HG03064 (cell line): ENCODE measurements around the gene KIAA0513.

Source experiments
- ATAC-seq: cut with Tn5 transposase; IDR thresholded peaks from one replicate; pipeline ENCODE4 v1.9.1; 2021; ENCODE audit warnings: low read depth; ENCODE audit not compliant: unreplicated experiment

KIAA0513 gene

DNA sequence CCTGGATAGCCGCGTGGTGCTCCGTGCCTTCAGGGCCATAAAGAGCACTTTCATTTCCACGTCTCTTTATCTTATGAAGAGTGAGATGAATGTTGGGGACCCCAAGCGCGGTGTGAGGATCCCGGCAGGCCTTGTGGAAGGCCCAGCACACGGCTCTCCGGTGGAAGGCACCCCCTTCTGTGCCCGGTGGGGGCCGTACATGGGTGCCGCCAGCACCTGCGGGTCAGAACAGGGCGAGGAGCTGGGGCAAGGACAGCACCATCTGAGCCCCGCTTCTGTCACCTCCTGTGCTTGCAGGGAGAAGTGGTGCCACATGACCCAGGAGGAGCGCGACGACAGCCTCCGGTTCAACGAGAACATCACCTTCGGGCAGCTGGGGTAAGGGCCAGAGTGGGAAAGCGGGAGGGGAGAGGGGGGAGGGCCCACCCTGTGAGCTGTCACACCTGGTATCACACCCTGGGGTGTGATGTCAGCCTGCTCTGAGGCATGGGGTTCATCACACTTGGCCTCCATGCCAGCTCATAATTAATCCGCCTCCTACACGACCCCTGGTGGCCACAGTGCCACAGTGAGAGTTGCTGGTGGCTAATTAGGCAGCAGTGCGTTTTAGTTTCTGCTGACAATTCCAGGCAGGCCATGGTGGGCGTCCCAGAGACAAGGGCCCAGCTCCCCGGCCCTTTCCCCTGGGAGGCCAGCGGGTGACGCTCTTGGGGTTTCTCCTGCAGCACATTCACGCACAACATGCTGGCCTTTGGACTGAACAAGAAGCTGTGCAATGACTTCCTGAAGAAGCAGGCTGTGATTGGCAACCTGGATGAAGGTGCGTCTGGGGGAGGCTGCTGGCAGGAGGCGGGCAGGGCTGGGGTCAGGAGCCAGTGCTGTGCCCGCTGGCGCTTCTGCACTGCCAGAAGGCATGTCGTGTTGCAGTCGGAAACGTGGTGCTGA, 59.0 kb downstream of the KIAA0513 start:
- ATAC-seq: no peak

DNA sequence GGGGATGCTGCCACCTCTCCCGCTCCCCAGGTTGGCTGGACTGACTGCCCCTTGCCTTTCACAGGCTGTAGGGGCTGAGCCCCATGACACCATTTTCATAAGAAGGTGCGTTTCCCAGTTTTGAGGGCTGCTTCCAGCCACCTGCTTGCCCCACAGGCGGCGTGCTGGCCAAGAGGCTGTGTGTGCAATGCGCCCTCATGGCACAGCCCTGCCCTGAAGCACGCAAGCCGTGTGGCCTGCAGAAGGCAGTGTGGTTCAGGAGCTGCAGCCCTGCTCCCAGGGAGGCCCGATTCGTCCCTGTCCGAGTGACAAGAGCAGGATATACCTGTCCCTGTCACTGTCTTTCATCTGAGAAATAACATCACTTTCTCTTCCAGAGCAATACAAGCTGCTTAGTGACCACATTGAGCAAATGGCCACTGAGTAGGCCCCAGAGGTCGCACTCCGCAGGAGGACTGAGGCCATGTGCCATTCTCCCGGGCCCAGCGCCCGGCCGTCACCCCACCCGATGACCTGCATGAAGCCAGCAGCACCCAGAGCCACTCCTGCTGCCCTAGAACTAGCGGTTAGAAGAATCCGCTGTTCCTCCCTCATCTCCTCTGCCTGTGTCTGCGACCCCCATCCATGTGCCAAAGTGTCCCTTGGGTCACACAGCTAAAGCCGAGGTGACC, 60.4 kb downstream of the KIAA0513 start:
- no peak for ATAC-seq

DNA sequence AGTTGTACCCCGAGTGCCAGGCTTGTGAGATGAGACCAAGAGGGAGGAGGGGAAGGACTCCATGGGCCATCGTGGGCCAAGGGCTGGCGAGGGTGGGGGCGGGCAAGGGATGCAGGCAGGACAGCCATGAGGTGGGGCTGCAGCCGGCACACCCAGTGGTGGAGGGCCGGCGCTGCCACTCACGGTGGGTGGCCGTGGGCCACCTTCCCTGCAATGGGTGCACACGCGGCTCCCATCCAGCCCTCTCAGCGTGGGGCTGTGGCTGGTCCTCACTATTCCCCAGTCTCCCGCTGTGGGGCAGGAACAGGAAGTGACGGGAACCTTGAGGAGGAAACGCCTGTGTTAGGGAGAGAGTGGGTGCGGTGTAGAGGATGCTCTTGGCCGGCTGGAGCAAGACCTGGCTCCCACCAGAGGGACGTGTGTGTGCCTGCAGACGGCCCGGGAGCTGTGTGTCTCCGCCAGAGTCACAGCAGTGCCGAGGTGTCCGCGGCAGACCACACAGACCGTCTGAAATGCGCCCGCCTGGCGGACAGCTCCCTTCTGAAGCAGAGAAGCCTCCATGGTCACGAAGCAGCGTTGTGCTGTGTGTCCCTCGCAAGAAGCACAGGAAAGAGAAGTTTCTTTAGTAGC, 61.1 kb downstream of the KIAA0513 start:
- ATAC-seq: no peak

- ATAC-seq: no peak
These were observed 61.9 kb downstream of the KIAA0513 start for GRCh38 chr16:85089525-85089924.

GRCh38 chr16:85090181-85090580, 62.6 kb downstream of the KIAA0513 start:
- no peak for ATAC-seq

DNA sequence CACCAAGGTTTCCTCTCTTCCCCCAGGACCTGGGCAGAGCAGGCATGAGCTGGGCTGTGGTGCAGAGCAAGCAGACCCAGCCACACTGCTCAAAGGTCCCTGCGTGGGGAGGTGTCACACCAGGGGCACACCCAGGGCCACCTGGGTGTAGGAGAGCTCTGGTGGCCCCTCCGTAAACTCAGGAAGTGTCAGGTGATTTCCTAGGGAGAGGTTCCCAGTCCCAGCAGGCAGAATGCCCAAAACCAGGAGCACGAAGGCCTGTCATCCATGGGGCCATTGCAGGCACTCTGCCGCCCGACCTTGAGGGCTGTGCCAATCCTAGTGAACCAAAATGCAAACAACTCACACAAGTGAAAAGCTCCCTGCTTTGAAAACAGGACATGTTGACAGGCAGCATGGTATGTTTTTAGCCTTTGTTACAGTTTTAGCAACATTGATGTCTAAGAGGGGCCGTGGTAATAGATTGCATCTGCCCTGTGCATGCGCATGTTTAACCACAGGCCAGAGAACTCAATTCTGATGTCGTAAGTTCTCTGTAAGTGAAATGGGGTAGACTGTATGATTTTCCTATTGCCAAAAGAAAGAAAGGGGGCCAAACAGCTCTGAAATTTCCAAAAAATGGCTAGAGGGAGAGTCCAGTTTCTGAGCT, 63.4 kb downstream of the KIAA0513 start:
- ATAC-seq: no peak

GRCh38 chr16:85091522-85091910, 63.9 kb downstream of the KIAA0513 start:
- ATAC-seq: no peak

DNA sequence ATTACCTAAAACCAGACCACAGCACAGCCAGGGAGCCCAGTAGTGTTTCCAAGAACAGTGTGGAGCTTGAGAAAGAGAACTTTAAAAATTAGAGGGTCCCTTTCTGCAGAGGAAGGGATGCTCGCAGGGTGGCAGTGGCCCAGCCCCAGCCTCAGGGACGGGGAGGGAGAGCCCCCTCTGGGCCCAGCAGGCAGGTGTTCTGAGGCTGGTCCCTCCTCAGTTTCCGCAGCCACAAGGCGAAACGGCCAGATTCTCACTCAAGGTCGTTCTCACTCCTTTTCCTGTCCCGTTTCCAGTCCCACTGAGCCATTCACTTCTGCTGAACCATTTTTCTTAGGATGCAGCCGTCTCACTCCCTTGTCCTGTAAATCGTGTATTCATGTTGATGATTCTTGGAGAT, 64.7 kb downstream of the KIAA0513 start:
- no peak for ATAC-seq

GRCh38 chr16:85092851-85093250, 65.3 kb downstream of the KIAA0513 start:
- ATAC-seq: no peak

- no peak for ATAC-seq
These were observed 66.1 kb downstream of the KIAA0513 start for GRCh38 chr16:85093705-85094104.

DNA sequence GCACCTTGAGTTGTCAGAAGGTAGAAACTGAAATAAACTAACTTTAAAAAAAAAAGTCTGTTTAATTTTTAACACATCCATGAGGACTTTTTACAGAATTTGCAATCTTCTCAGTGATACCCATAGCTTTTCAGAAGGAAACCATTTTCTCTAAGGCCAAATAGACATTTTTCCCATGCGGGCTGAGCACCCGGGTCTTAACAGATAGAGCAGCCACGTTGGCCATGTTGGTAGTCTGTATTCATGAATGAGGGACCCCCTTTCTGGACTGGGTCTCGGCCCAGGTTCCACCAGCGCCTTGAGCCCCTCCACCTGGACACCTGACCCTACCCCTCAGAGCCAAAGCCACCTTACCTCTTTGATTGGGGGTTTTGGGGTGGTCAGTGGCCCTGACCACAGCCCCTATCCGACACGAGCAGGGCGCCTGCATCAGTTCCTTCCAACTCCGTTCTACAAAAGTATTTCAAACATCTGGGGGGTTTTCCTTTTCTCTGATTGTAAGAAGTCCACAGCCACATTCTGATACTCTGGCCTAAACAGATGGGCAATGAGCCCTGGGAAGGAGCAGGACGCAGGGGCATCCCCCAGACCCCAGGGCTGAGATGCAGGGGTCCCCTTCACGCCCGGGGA, 66.7 kb downstream of the KIAA0513 start:
- ATAC-seq: no peak

DNA sequence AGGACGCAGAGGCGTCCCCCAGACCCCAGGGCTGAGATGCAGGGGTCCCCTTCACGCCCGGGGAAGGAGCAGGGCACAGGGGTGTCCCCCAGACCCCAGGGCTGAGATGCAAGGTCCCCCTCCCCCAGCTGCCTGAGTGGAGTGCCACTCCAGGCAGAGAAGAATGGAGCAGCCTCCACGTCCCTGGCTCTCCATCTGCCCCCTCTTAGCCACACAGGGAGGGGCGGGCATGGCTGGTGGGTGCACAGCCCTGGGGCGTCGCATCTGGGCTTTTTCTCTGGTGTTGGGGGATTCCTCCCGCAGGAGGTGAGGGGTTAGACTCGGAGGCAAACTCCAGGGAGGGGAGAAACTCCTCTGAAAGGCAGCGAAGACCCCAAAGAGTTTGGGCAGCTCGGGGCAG, 67.2 kb downstream of the KIAA0513 start:
- ATAC-seq: no peak

DNA sequence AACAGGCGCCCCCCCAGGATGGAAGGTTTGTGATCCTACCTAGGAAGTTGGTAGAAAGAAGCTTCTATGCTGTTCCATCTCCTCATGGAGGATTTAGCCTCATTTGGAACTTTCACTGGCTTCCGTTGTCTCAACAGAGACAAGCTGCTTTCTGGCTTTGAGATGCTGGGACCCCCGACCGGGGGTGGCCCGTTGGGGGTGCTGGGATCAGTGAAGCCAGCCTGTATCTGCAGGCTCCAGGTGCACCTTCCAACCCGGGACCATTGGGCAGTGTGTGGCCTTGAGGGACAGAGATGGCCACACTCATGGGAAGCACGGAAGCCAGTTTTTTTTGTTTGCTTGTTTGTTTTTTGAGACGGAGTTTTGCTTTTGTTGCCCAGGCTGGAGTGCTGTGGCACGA, 69.3 kb downstream of the KIAA0513 start:
- ATAC-seq: no peak

- no peak for ATAC-seq
These were observed 71.0 kb downstream of the KIAA0513 start for GRCh38 chr16:85098565-85098964.

DNA sequence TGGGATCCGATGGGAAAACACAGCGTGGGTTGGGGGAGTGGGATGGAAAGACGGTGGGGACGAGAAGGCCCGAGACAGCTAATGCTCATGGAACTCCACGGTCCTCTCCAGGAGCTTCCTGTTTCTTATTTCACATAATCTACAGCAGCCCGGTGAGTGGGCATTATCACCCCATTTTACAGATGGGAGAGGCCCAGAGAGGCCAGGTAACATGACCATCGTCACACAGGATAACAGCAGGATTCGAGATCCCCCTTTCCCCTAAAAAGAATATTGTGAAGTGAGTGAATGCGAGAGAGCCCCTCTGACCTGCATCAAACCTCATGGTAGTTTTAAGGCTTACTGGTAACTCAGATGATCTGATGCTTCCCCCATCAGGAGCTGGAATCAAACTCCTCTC, 72.7 kb downstream of the KIAA0513 start:
- no peak for ATAC-seq

GRCh38 chr16:85101956-85102630, 74.5 kb downstream of the KIAA0513 start:
- ATAC-seq: no peak

DNA sequence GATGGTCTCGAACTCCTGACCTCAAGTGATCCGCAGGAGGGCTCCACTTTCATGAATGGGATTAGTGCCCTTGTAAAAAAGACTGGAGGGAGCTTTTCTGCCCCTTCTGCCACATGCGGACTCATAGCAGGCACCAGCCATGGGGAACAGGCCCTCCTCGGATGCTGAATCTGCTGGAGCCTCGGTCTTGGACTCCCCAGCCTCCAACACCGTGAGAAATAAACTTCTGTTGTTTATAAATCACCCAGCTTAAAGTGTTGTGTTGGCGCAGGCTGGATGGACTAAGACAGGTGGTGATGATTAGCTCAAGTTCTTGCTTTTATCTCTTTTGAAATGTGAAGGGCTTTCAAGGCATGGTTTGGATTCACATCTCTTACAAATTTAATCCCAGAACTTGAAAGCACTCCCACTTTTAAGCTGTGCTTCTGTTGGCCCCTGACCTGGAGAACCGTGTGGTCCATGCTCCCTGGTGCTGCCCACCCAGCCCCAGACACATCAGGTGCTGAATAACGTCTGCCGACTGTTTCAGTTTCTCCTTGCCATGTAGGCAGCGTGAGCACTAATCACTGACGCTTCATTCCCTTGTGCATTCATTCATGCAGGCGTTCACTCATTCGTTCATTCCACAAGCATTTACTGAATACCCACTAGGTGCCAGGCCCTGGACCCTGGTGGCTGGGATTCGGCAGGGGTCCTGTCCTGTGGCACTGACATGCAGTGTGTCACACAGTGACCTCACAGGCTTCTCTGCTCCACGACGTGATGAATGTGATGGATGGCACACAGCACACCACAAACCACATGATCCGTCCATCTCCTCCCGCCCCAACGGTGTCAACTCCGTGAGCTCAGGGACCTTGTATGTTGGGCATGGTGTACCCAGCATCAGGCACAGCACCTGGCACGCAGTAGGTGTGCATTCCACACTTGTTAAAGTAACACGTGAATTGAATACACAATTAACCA, 75.8 kb downstream of the KIAA0513 start:
- ATAC-seq: no peak

DNA sequence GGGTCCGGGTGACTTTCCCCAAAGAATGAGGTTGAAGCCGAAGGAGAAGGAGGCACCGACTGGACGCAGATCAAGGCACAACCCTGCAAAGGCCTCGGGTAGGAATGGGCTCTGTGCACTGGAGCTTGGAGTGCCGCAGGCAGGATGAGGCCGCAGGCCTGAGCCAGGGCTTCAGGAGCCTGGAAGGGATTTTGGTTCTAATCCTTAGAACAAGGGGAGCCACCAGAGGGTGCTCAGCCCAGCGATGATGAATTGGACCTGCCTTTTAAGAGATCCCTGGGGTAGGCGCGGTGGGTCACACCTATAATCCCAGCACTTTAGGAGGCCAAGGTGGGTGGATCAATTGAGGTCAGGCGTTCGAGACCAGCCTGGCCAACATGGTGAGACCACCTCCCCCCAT, 76.6 kb downstream of the KIAA0513 start:
- no peak for ATAC-seq
